Right kidney (tissue), 9 donors: ENCODE data around the gene TRIM27.
"Not testable (repeated sequence)": the region's sequence is repeated elsewhere in the genome, so short reads cannot be mapped to it uniquely, and the experiment has no call there.

Source experiments
- DNase-seq: peaks from one replicate; pipeline ENCODE4 v3.0.0-alpha.2; 2016
- long read RNA-seq, 8 donors: transcript quantifications; one replicate each; lab custom pipeline, GENCODE V29; 2026

Gene TRIM27, protein sequence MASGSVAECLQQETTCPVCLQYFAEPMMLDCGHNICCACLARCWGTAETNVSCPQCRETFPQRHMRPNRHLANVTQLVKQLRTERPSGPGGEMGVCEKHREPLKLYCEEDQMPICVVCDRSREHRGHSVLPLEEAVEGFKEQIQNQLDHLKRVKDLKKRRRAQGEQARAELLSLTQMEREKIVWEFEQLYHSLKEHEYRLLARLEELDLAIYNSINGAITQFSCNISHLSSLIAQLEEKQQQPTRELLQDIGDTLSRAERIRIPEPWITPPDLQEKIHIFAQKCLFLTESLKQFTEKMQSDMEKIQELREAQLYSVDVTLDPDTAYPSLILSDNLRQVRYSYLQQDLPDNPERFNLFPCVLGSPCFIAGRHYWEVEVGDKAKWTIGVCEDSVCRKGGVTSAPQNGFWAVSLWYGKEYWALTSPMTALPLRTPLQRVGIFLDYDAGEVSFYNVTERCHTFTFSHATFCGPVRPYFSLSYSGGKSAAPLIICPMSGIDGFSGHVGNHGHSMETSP
- long read RNA-seq, donor 1, full-length matches to known transcripts, result 23 of 23 reads
- long read RNA-seq, donor 1, partial matches to known transcripts, result 0 of 23 reads
- long read RNA-seq, donor 1, other reads (novel, unspliced or antisense), result 0 of 23 reads
- long read RNA-seq, donor 2, transcript TRIM27-202 (8 exons, 2,967 nt), result major isoform, 19 of 19 reads
- long read RNA-seq, donor 2, partial matches to known transcripts, result 0 of 19 reads
- long read RNA-seq, donor 2, other reads (novel, unspliced or antisense), result 0 of 19 reads
- long read RNA-seq, donor 3, transcript TRIM27-202 (8 exons, 2,967 nt), result major isoform, 6 of 7 reads
- long read RNA-seq, donor 3, partial matches to known transcripts, result 0 of 7 reads
- long read RNA-seq, donor 3, other reads (novel, unspliced or antisense), result 0 of 7 reads
- long read RNA-seq, donor 4, transcript TRIM27-202 (8 exons, 2,967 nt), result major isoform, 10 of 17 reads
- long read RNA-seq, donor 4, partial matches to known transcripts, result 6 of 17 reads
- long read RNA-seq, donor 4, other reads (novel, unspliced or antisense), result 0 of 17 reads
- long read RNA-seq, donor 5, transcript TRIM27-202 (8 exons, 2,967 nt), result major isoform, 20 of 113 reads
- long read RNA-seq, donor 5, partial matches to known transcripts, result 93 of 113 reads
- long read RNA-seq, donor 5, other reads (novel, unspliced or antisense), result 0 of 113 reads
- long read RNA-seq, donor 6, transcript TRIM27-202 (8 exons, 2,967 nt), result major isoform, 13 of 30 reads
- long read RNA-seq, donor 6, partial matches to known transcripts, result 17 of 30 reads
- long read RNA-seq, donor 6, other reads (novel, unspliced or antisense), result 0 of 30 reads
- long read RNA-seq, donor 7, transcript TRIM27-202 (8 exons, 2,967 nt), result major isoform, 14 of 35 reads
- long read RNA-seq, donor 7, partial matches to known transcripts, result 20 of 35 reads
- long read RNA-seq, donor 7, other reads (novel, unspliced or antisense), result 0 of 35 reads
- long read RNA-seq, donor 8, transcript TRIM27-202 (8 exons, 2,967 nt), result major isoform, 14 of 15 reads
- long read RNA-seq, donor 8, partial matches to known transcripts, result 0 of 15 reads
- long read RNA-seq, donor 8, other reads (novel, unspliced or antisense), result 0 of 15 reads

DNA sequence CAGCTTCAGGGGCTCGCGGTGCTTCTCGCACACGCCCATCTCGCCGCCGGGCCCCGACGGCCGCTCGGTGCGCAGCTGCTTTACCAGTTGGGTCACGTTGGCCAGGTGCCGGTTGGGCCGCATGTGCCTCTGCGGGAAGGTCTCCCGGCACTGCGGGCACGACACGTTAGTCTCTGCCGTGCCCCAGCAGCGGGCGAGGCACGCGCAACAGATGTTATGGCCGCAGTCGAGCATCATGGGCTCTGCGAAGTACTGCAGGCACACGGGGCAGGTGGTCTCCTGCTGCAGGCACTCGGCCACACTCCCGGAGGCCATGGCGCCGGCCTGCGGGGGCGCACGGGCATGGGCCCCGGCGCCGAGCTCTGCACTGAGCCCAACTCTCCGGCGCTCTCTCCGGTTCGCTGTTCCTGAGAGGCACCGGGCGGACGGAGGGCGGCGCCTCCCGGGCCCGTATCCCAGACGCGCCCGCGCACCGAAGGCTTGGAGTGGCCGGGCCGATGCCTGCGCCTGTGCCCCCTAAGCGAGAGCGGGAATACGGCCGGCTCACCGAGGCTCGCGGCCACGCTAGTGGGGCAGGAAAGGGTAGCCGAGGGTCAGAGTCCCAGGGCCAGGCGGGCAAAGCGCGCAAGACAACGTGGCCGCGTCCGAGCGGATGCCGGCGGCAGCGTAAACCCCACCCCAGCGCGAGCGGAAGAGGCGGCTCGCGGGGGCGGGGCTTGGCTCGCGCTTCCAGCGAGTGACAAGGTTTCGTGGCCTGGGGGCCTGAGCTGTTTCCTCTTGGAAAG is at the start of gene TRIM27:
TRIM27 (minus strand) TSS at position 668 of the 785 bp plus-strand sequence; CDS start at position 315, 353 bp downstream.
- peak; percentile 98 for DNase-seq

DNA sequence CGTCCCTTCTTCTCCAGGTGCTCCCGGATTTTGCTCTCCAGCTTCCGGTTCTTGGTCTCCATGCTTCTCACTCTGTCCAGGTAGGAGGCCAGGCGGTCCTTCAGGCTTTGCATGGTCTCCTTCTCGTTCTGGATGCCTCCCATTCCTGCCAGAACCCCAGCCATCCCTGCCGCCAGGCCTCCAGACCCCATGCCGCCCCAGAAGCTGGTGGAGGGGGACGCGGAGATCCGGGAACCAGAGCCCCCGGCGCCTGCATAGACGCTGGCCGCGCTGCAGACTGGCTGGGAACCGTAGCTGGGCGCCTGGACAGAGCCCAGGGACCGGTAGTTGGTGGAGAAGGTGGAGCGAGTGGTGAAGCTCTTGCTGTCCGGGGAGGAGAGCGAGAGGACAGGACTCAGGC is 46.3 kb upstream of the TRIM27 start:
- DNase-seq, result not testable (repeated sequence)

DNA sequence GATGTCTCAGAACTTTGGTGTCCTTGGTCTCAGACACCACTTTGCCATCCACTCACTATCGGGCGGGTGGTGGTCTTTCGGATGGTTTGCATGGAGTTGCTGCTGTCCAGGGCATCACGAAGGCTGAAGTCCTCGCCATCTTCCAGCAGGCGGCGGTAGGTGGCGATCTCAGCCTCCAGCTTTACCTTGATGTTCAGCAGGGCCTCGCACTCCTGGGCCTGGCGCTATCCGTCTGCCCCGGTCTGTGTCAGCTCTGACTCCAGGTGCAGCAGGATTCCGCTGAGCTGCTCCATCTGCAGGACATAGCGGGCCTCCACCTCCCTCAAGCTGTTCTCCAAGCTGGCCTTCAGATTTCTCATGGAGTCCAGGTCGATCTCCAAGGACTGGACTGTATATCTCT is 45.3 kb upstream of the TRIM27 start:
- DNase-seq, result no peak

- no peak for DNase-seq
Observed at GRCh38 chr6:28968476-28968875, 44.7 kb upstream of the TRIM27 start.

DNA sequence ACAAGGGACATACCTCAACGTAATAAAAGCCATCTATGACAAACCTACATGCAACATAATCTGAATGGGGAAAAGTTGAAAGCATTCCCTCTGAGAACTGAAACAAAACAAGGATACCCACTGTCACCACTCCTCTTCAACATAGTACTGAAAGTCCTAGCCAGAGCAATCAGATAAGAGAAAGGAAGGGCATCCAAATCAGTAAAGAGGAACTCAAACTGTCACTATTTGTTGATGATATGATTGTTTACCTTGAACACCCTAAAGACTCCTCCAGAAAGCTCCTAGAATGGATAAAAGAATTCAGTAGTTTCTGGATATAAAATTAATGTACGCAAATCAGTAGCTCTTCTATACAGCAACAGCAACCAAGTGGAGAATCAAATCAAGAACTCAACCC is 41.9 kb upstream of the TRIM27 start:
- no peak for DNase-seq

GRCh38 chr6:28960846-28961500 is 37.2 kb upstream of the TRIM27 start:
- no peak for DNase-seq

DNA sequence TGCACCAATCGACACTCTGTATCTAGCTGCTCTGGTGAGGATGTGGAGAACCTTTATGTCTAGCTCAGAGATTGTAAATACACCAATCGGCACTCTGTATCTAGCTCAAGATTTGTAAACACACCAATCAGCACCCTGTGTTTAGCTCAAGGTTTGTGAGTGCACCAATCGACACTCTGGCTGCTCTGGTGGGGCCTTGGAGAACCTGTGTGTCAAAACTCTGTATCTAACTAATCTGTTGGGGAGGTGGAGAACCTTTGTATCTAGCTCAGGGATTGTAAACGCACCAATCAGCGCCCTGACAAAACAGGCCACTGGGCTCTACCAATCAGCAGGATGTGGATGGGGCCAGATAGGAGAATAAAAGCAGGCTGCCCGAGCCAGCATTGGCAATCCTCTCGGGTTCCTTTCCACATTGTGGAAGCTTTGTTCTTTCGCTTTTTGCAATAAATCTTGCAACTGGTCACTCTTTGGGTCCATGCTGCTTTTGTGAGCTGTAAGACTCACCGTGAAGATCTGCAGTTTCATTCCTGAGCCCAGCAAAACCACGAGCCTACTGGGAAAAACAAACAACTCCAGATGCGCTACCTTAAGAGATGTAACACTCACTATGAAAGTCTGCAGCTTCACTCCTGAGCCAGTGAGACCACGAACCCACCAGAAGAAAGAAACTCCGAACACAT is 34.9 kb upstream of the TRIM27 start:
- not testable (repeated sequence) for DNase-seq

GRCh38 chr6:28957795-28958314 is 34.1 kb upstream of the TRIM27 start:
- not testable (repeated sequence) for DNase-seq

- no peak for DNase-seq
Observed at GRCh38 chr6:28956331-28956730, 32.5 kb upstream of the TRIM27 start.

DNA sequence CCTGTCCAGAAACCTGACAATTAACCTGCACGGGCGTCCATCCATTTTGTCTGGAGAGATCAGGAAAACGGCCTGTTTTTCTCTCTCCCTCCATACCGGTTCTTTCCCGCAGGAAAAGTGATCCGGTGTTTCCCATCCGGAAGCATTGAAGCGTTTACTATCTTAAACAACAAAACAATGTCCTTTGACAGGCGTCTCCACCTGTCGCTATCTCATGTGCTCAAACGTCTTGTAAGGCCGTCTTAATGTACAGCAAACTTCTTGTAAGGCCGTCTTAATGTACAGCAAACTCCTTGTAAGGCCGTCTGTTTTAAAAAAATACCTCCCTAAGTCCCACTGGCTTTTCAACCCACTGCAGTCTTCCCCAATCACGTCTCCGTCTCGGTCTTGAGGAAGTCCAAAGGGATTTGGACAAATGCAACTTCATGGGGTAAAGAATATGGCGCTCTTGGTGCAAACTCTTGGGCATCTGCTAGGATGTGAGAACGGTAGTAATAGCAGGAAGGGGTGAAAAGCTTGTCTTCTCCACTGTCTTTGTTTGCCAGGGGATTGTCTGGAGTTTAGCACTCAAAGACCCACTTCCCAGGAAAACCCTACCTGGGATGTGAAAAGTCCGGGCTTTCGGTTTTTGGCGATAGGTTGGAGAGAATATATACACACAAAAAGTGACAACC is 29.9 kb upstream of the TRIM27 start:
- DNase-seq, result peak; percentile 56

- DNase-seq, result peak; percentile 47
Observed at GRCh38 chr6:28953039-28953584, 29.3 kb upstream of the TRIM27 start.

GRCh38 chr6:28949656-28950195 is 25.9 kb upstream of the TRIM27 start:
- DNase-seq, result not testable (repeated sequence)

DNA sequence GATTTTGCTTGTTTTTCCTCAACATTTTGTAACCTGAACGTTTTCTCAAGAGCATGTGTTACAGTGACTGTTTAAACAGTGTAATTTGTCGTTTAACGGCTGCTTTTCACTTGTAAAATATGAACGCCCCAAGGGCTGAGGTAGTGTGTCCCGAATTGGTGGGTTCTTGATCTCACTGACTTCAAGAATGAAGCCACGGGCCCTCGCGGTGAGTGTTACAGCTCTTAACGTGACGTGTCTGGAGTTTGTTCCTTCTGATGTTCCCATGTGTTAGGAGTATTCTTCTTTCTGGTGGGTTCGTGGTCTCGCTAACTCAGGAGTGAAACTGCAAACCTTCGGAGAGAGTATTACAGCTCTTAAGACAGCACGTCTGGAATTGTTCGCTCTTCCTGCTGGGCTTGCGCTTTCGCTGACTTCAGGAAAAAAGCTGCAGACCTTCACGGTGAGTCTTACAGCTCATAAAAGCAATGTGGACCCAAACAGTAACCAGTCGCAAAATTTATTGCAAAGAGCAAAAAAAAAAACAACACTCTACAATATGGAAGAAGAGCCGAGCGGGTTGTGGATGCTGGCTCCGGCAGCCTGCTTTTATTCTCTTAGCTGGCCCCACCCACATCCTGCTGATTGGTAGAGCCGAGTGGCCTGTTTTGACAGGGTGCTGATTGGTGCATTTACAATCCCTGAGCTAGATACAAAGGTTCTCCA is 25.1 kb upstream of the TRIM27 start:
- no peak for DNase-seq

GRCh38 chr6:28947831-28948270 is 24.1 kb upstream of the TRIM27 start:
- DNase-seq, result no peak

- DNase-seq, result no peak
Observed at GRCh38 chr6:28947067-28947765, 23.4 kb upstream of the TRIM27 start.

GRCh38 chr6:28945349-28945748 is 21.6 kb upstream of the TRIM27 start:
- DNase-seq, result no peak

DNA sequence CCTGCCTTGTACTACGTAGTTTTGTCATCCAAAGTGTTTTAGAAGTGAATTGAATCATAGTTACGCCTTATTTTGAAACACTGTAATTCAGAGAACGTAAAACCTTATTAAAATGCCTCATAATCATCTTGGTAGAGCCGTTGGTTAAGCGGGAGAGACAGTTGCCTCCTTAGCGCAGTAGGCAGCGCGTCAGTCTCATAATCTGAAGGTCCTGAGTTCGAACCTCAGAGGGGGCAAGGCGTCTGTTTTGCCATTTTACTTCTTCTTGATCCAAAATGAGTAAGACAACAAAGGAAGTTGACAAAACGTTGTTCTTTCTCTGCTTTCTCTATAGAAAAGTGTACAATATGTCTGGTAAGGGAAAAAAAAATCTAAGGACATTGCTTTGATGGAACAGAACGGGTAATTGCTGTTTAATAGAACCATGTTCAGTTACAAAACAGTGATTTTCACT is 20.7 kb upstream of the TRIM27 start:
- DNase-seq, result no peak
